ENCODE measurements around the gene TMPO.

DNA sequence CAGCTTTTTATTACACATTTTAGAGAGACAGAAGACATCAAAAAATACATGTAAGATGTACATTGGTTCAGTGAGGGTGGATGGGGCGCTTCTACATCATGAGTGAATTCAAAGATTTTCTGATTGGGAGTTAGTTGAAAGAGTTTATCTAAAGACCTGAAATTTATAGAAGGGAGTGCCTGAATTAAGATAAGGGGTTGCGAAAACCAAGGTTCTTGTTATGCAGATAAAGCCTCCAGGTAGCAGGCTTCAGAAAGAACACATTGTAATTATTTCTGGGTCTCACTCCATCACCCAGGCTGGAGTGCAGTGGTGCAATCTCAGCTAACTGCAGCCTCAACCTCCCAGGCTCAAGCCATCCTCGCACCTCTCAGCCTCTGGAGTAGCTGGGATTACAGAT is 26.2 kb upstream of the TMPO start:
- TF ChIP-seq, protein P1, sequence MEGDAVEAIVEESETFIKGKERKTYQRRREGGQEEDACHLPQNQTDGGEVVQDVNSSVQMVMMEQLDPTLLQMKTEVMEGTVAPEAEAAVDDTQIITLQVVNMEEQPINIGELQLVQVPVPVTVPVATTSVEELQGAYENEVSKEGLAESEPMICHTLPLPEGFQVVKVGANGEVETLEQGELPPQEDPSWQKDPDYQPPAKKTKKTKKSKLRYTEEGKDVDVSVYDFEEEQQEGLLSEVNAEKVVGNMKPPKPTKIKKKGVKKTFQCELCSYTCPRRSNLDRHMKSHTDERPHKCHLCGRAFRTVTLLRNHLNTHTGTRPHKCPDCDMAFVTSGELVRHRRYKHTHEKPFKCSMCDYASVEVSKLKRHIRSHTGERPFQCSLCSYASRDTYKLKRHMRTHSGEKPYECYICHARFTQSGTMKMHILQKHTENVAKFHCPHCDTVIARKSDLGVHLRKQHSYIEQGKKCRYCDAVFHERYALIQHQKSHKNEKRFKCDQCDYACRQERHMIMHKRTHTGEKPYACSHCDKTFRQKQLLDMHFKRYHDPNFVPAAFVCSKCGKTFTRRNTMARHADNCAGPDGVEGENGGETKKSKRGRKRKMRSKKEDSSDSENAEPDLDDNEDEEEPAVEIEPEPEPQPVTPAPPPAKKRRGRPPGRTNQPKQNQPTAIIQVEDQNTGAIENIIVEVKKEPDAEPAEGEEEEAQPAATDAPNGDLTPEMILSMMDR (IDR thresholded peaks at IDR 0.05; ENCODE audit: low read depth, low read length, missing input control): no peak
- TF ChIP-seq RXRA (IDR thresholded peaks at IDR 0.05) (no peak), JUND (IDR thresholded peaks at IDR 0.05) (no peak), YY1 (IDR thresholded peaks at IDR 0.05) (no peak), SP1 (IDR thresholded peaks at IDR 0.05) (no peak), FOXA1 (IDR thresholded peaks at IDR 0.05) (no peak), RAD21 (IDR thresholded peaks at IDR 0.05) (no peak), TAF1 (conservative IDR thresholded peaks at IDR 0.05) (no peak), EGR1 (IDR thresholded peaks at IDR 0.05; ENCODE audit: low read depth in 2 of 2) (no peak), GABPA (IDR thresholded peaks at IDR 0.05 in 1 of 2, conservative IDR thresholded peaks at IDR 0.05 in 1 of 2) (no peak)
- TF ChIP-seq, protein P2, sequence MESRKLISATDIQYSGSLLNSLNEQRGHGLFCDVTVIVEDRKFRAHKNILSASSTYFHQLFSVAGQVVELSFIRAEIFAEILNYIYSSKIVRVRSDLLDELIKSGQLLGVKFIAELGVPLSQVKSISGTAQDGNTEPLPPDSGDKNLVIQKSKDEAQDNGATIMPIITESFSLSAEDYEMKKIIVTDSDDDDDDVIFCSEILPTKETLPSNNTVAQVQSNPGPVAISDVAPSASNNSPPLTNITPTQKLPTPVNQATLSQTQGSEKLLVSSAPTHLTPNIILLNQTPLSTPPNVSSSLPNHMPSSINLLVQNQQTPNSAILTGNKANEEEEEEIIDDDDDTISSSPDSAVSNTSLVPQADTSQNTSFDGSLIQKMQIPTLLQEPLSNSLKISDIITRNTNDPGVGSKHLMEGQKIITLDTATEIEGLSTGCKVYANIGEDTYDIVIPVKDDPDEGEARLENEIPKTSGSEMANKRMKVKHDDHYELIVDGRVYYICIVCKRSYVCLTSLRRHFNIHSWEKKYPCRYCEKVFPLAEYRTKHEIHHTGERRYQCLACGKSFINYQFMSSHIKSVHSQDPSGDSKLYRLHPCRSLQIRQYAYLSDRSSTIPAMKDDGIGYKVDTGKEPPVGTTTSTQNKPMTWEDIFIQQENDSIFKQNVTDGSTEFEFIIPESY (IDR thresholded peaks at IDR 0.05): no peak
- TF ChIP-seq, protein P3, sequence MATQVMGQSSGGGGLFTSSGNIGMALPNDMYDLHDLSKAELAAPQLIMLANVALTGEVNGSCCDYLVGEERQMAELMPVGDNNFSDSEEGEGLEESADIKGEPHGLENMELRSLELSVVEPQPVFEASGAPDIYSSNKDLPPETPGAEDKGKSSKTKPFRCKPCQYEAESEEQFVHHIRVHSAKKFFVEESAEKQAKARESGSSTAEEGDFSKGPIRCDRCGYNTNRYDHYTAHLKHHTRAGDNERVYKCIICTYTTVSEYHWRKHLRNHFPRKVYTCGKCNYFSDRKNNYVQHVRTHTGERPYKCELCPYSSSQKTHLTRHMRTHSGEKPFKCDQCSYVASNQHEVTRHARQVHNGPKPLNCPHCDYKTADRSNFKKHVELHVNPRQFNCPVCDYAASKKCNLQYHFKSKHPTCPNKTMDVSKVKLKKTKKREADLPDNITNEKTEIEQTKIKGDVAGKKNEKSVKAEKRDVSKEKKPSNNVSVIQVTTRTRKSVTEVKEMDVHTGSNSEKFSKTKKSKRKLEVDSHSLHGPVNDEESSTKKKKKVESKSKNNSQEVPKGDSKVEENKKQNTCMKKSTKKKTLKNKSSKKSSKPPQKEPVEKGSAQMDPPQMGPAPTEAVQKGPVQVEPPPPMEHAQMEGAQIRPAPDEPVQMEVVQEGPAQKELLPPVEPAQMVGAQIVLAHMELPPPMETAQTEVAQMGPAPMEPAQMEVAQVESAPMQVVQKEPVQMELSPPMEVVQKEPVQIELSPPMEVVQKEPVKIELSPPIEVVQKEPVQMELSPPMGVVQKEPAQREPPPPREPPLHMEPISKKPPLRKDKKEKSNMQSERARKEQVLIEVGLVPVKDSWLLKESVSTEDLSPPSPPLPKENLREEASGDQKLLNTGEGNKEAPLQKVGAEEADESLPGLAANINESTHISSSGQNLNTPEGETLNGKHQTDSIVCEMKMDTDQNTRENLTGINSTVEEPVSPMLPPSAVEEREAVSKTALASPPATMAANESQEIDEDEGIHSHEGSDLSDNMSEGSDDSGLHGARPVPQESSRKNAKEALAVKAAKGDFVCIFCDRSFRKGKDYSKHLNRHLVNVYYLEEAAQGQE (IDR thresholded peaks at IDR 0.05): no peak
- TF ChIP-seq, protein P4, sequence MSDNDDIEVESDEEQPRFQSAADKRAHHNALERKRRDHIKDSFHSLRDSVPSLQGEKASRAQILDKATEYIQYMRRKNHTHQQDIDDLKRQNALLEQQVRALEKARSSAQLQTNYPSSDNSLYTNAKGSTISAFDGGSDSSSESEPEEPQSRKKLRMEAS (IDR thresholded peaks at IDR 0.05): no peak
- TF ChIP-seq, protein P5, sequence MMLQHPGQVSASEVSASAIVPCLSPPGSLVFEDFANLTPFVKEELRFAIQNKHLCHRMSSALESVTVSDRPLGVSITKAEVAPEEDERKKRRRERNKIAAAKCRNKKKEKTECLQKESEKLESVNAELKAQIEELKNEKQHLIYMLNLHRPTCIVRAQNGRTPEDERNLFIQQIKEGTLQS (IDR thresholded peaks at IDR 0.05): no peak
